Activated CD4-positive, alpha-beta T cell treated with anti-CD3 and anti-CD28 coated beads, Interleukin-2, amount 50 U/mL, for 48 hours (primary cell): ENCODE data around the gene PFN4.

ENCODE experiments used
- DNase-seq, 2 experiments: peaks; one replicate each; pipeline ENCODE4 v3.0.0-alpha.2; 2020

Gene PFN4

DNA sequence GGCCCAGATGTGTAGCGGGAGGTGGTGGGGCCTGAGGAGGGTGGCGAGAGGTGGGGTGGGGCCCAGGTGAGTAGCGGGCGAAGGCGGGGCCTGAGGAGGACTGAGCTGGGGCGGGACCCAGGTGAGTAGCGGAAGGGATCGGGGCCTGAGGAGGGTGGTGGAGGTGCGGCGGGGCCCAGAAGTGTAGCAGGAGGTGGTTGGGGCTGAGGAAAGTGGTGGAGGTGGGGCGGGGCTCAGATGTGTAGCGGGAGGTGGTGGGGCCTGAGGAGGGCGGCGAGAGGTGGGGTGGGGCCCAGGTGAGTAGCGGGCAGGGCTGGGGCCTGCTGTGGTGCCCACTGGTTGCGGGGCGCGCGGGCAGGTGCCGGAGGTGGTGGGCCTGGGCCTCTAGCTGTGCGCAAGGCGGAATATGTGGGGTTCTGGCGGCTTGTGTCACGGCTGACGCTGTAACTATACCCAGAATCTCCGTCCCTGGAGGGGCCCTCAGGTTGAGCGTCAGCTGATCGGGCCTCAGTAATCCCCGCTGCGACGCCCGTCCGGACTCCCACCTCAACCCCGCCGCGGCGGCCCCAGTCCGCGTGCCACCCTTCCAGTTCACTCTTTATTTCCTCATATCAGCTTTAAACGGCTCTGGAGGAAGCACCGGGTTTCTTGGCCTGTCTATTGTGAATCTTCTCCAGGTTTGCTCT lies 46.1 kb downstream of the PFN4 start:
- DNase-seq = no peak

DNA sequence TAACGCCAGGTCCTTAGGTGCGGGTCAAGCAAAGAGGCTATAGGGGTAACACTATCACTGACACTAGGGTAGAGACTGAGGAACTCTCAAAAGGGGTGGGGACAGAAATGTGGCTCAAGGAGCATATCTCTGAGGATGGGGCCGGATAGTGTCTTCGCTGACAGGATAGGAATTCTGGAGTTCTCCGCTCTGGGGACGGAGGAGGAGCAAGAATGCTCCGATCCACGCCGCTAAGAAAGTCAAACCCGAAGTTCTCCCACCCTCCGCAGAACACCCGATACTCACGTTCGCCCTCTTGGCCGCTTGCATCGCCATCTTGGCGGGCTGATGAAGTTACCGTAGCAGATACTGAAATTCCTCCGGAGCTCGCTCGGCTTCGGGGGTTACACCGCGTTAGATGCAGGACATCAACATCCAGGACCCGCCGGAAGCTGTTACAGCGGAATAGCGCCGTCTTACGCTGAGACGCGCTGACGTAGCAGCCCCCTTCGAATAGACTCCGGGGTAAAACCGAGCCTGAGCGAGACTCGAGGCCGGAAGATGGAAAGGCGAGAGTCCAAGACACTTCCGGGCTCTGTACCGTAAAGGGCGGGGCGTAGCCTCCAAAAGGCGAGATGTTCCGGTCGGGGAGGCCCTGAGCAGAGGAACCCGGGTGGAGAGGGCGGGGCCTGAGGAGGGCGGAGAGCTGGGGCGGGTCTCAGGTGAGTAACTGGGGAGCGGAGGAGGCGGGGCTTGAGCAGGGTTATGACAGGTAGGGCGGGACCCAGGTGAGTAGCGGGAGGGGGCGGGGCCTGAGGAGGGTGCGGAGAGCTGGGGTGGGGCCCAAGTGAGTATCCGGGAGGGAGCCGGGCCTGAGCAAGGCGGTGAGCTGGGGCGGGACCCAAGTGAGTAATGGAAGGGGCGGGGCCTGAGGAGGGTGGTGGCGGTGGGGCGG lies 47.0 kb downstream of the PFN4 start, which contains the start of gene SF3B6:
Gene SF3B6, minus strand, starts transcription at position 412 of the 934 bp plus-strand sequence. Its CDS starts 97 bp downstream, at position 315.
- peak; percentile 100 for DNase-seq

DNA sequence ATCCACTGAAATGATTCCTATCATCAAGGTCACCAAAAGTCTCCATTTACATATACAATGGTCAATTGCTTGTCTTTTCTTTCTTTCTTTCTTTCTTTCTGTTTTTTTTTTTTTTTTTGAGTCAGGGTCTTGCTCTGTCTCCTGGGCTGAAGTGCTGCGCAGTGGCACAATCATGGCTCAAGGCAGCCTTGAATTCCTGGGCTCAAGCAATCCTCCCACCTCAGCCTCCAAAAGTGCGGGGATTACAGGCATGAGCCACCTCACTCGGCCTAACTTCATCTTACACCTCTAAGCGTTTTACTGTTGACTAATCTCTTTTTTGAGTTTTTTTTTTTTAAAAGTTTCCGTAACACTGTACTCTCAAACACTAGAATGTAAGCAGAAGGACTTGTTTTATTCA lies 47.9 kb downstream of the PFN4 start:
- DNase-seq = no peak

DNA sequence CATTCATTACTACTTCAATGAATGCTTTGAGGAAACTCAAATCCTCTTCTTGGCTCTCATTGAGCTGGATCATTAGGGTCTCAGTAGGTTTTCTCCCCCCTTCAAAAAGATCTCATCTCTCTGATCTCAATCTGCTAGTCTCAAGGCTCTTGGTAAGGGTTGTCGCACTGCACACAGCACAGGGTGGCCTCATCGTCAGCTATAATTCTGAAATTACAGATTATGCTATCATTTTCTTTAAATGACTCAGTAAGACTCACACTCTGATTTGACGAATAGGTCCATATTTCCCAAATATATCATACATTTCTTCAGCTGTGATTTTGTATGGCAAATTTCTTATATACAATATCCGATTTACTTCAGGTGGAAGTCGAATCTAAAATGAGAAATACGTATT lies 49.3 kb downstream of the PFN4 start:
- peak in 1 of 2 experiments; percentile 9 for DNase-seq

DNA sequence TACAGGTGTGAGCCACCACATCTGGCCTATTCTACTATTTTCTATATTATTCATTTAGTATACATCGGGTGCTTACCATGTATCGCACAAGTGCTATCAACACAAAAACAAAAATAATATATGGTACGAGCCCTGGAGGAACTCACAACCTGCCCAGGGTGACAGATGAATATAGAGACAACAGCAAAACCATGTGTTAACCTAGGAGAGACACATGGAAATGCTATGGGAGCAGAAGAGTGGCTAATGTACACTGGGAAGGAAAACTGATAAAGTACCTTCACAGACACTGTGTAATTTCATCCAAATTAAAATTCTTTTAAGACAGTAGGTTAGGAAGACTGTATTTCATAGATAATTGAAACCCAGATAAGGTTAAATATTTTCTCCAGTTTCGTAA lies 50.9 kb downstream of the PFN4 start:
- DNase-seq = no peak

DNA sequence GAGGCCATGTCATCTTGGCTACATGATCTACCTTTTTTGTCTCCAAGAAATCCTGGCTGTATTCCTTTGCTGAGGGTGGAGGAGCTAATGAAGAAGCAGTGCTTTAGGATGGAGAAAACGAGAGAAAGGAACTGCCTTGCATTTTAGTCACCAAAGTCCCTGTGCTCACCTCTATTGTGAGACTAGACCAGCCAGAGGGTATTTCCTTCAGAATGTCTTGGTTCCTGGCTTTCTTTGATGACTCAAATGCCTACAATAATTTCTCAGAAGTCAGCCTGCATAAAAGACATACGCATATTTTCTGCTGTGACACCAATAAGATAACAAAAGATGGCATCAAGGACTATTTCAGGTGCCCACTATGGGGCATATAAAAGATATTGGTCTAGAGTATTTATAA lies 57.8 kb downstream of the PFN4 start:
- no peak for DNase-seq
